ENCODE results near the gene FAU. TPM values are rescaled to one million over a fixed set of nuclear protein-coding genes. Genes with fewer than 3 reads are reported as not detected.
A peak's percentile ranks its signal among the peaks of the same experiment; 100 is the strongest.

Gene FAU
- total RNA-seq, 1 donor from 2014 or later: 1,041 TPM

GRCh38 chr11:65102142-65103095, 19.5 kb downstream of the FAU start:
- H3K4me3 ChIP-seq (ENCODE audit: low read depth, low read length): no peak overlapping the region
- no peak for TF ChIP-seq CTCF (conservative IDR thresholded peaks at IDR 0.05; ENCODE audit: low read depth, low read length)
- DNase-seq (ENCODE audit: low read depth): no peak

GRCh38 chr11:65100674-65101350, 21.1 kb downstream of the FAU start:
- DNase-seq (ENCODE audit: low read depth): no peak
- no peak overlapping the region for H3K4me3 ChIP-seq (ENCODE audit: low read depth, low read length)
- peak; percentile 33 for TF ChIP-seq CTCF (conservative IDR thresholded peaks at IDR 0.05; ENCODE audit: low read depth, low read length)

- peak overlapping the region; percentile 81 for H3K4me3 ChIP-seq (ENCODE audit: low read depth, low read length)
- no peak for TF ChIP-seq CTCF (conservative IDR thresholded peaks at IDR 0.05; ENCODE audit: low read depth, low read length)
- DNase-seq (ENCODE audit: low read depth): no peak
These were observed 25.0 kb downstream of the FAU start for GRCh38 chr11:65096926-65097325.

- no peak for TF ChIP-seq CTCF (conservative IDR thresholded peaks at IDR 0.05; ENCODE audit: low read depth, low read length)
- DNase-seq (ENCODE audit: low read depth): no peak
These were observed 25.7 kb downstream of the FAU start, which contains the start of gene VPS51 for GRCh38 chr11:65095974-65096806. Gene VPS51, plus strand, starts transcription at chr11:65096214. Its CDS starts 37 bp downstream, at chr11:65096251.

GRCh38 chr11:65095427-65095826, 26.5 kb downstream of the FAU start:
- peak overlapping the region; percentile 81 for H3K4me3 ChIP-seq (ENCODE audit: low read depth, low read length)
- TF ChIP-seq CTCF (conservative IDR thresholded peaks at IDR 0.05; ENCODE audit: low read depth, low read length): no peak
- DNase-seq (ENCODE audit: low read depth): no peak

More at GRCh38 chr11:65095974-65096806, 25.7 kb downstream of the FAU start, which contains the start of gene VPS51:
- peak within 1 kb of the TSS; percentile 81 for H3K4me3 ChIP-seq (ENCODE audit: low read depth, low read length)

GRCh38 chr11:65090628-65091027, 31.3 kb downstream of the FAU start:
- no peak for TF ChIP-seq CTCF (conservative IDR thresholded peaks at IDR 0.05; ENCODE audit: low read depth, low read length)
- DNase-seq (ENCODE audit: low read depth): no peak
- H3K4me3 ChIP-seq (ENCODE audit: low read depth, low read length): no peak overlapping the region

All from epithelial cell of proximal tubule (primary cell).